T-cell (primary cell): ENCODE measurements around the gene DOCK6. TPM values are rescaled to one million over a fixed set of nuclear protein-coding genes. Genes with fewer than 3 reads are reported as not detected.

Experiments
- ATAC-seq, 4 experiments: fragments of 200-7000 bp in 3 of 4; fragments of 150-1000 bp in 1 of 4; cut with Tn5 transposase; replicated peaks in 1 of 4; 1 replicate in 3 of 4; 2 replicates in 1 of 4; pipeline ENCODE4 v1.10.0; 2021; ENCODE audit warnings: moderate library complexity in 3 of 4, mild to moderate bottlenecking in 2 of 4, moderate number of reproducible peaks in 1 of 4
- CTCF ChIA-PET, 2 donors: fragments of 300-600 bp; sonication (Branson Sonifier 250); formaldehyde crosslinking; loops; one replicate each; lab custom pipeline; 2022; ENCODE audit warnings: antibody characterized with exemption in 2 of 2; lab: Charles Lee
- POLR2A ChIA-PET, 2 donors: fragments of 300-600 bp; sonication (Branson Sonifier 250); formaldehyde crosslinking; loops; one replicate each; lab custom pipeline; 2022; ENCODE audit warnings: antibody characterized with exemption in 2 of 2; lab: Charles Lee
- DNase-seq, 35 experiments: peaks; one replicate each; pipeline versions ENCODE4 v3.0.0 to v3.0.0-alpha.2; 2013 to 2023
- H3K27ac ChIP-seq: one replicate; pipeline ENCODE4 v1.5.1; 2013; ENCODE audit warnings: low read length
- H3K27me3 ChIP-seq, 2 experiments: replicated peaks in 1 of 2; 1 replicate in 1 of 2; 2 replicates in 1 of 2; pipeline versions ENCODE4 v1.6.1 to v1.7.0; 2013; ENCODE audit warnings: low read length in 1 of 2, mixed read lengths in 1 of 2; ENCODE audit not compliant: control insufficient read depth in 2 of 2, insufficient read depth in 2 of 2; ENCODE audit errors: extremely low read depth in 1 of 2
- H3K36me3 ChIP-seq, 2 donors: 1 replicate in 1 of 2; 2 replicates in 1 of 2; pipeline versions ENCODE4 v1.6.1 to v1.7.0; 2013; ENCODE audit warnings: low read length in 1 of 2; ENCODE audit not compliant: control insufficient read depth in 2 of 2, insufficient read depth in 1 of 2; ENCODE audit errors: extremely low read depth in 1 of 2
- H3K4me1 ChIP-seq, 2 experiments: 1 replicate in 1 of 2; 2 replicates in 1 of 2; pipeline versions ENCODE4 v1.6.1 to v1.7.0; 2013; ENCODE audit warnings: low read length in 2 of 2, mixed read lengths in 1 of 2; ENCODE audit not compliant: insufficient read depth in 2 of 2, control insufficient read depth in 1 of 2; ENCODE audit errors: extremely low read depth in 1 of 2
- H3K4me3 ChIP-seq, 2 donors: 1 replicate in 1 of 2; 2 replicates in 1 of 2; pipeline versions ENCODE4 v1.5.1 to v1.7.0; 2013; ENCODE audit warnings: mild to moderate bottlenecking in 2 of 2, low read length in 1 of 2, moderate library complexity in 1 of 2; ENCODE audit not compliant: control insufficient read depth in 1 of 2; ENCODE audit errors: extremely low read depth in 1 of 2
- H3K9me3 ChIP-seq: 2 replicates; pipeline ENCODE4 v1.7.0; 2013
- H3K27ac Mint-ChIP-seq, 2 donors: one replicate each; pipeline ENCODE4 v1.8.0; 2020 to 2021; ENCODE audit warnings: mild to moderate bottlenecking in 2 of 2, mixed read lengths in 2 of 2
- H3K27me3 Mint-ChIP-seq, 2 donors: one replicate each; pipeline ENCODE4 v1.8.0; 2021 to 2022; ENCODE audit warnings: mixed read lengths in 2 of 2
- H3K36me3 Mint-ChIP-seq: one replicate; pipeline ENCODE4 v1.8.0; 2021; ENCODE audit warnings: mixed read lengths
- H3K4me1 Mint-ChIP-seq, 3 donors: one replicate each; pipeline ENCODE4 v1.8.0; 2020 to 2022; ENCODE audit warnings: mixed read lengths in 3 of 3, mild to moderate bottlenecking in 1 of 3
- H3K4me3 Mint-ChIP-seq, 3 donors: one replicate each; pipeline ENCODE4 v1.8.0; 2020 to 2022; ENCODE audit warnings: mild to moderate bottlenecking in 3 of 3, mixed read lengths in 3 of 3, moderate library complexity in 3 of 3
- H3K9me3 Mint-ChIP-seq, 3 donors: one replicate each; pipeline ENCODE4 v1.8.0; 2020 to 2022; ENCODE audit warnings: mixed read lengths in 3 of 3
- WGBS: methylation state at CpG from one replicate; pipeline ENCODE4 v1.1.5; 2013; ENCODE audit warnings: missing lambda C conversion rate; ENCODE audit not compliant: insufficient coverage; 5-methylcytosine and 5-hydroxymethylcytosine counted together
- total RNA-seq, 35 experiments: library from RNA in 6 of 35; stranded (reverse) in 6 of 35; fragments of 120-200 nt in 1 of 35; gene quantifications; one replicate each; pipeline versions ENCODE4 v1.2.1 to v1.2.4 and lab custom pipeline; 2013 to 2026

Gene DOCK6
- total RNA-seq, 5 donors from 2014 or later (not counting 1 experiment from before 2014, with no cell fraction given), result 0.78 to 1.8 (median 1.0) TPM

DNA sequence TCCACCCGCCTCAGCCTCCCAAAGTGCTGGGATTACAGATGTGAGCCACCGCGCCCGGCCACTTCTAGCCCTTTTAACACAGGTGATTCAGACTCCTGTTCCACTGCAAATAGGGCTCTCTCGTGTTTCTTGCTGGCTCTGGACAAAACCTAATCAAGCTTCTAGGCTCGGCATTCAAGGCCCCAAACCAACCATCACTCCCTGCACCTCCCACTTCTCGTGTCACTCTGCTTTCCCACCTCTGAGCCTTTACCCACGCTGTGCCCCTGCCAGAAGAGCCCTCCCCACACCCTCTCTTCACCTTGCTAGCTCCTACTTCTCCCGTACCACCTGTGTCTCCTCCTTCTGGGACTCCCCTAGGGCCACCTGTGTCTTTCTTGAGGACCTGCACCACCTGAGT lies 84.7 kb downstream of the DOCK6 start:
- DNase-seq (no peak), ATAC-seq (no peak)
- CTCF ChIA-PET, result no interaction called here
- POLR2A ChIA-PET, result no interaction called here
- H3K36me3 Mint-ChIP-seq, result no peaks in the 10 kb centered on the region
- H3K27me3 ChIP-seq, result peaks cover 0 to 9% of the 10 kb centered on the region in 2 experiments
- H3K4me3 Mint-ChIP-seq, result no peak overlapping the region
- no peaks in the 10 kb centered on the region for H3K9me3 ChIP-seq
- peaks cover 0 to 4% of the 10 kb centered on the region in 2 donors for H3K27me3 Mint-ChIP-seq
- 90% methylated on average over 9 of the region's 9 CpGs for WGBS
- no peak overlapping the region for H3K4me3 ChIP-seq
- no peak overlapping the region for H3K27ac ChIP-seq
- peaks cover 0 to 6% of the 10 kb centered on the region in 2 experiments for H3K4me1 ChIP-seq
- H3K27ac Mint-ChIP-seq, result no peak overlapping the region
- H3K9me3 Mint-ChIP-seq, result no peaks in the 10 kb centered on the region
- no peaks in the 10 kb centered on the region for H3K36me3 ChIP-seq
- peaks cover 0 to 10% (median 5%) of the 10 kb centered on the region in 3 donors for H3K4me1 Mint-ChIP-seq

- no peak overlapping the region for H3K4me3 ChIP-seq
- peaks cover 0 to 6% of the 10 kb centered on the region in 2 experiments for H3K4me1 ChIP-seq
- ATAC-seq, result no peak
- ChIA-PET POLR2A (no interaction called here), CTCF (no interaction called here)
- DNase-seq, result no peak
- WGBS, result 91% methylated on average over 13 of the region's 18 CpGs
- H3K36me3 Mint-ChIP-seq, result no peaks in the 10 kb centered on the region
- no peaks in the 10 kb centered on the region for H3K9me3 Mint-ChIP-seq
- no peak overlapping the region for H3K27ac Mint-ChIP-seq
- H3K4me1 Mint-ChIP-seq, result peaks cover 0 to 10% (median 5%) of the 10 kb centered on the region in 3 donors
- H3K36me3 ChIP-seq, result no peaks in the 10 kb centered on the region
- peaks cover 0 to 9% of the 10 kb centered on the region in 2 experiments for H3K27me3 ChIP-seq
- H3K27me3 Mint-ChIP-seq, result peaks cover 0 to 4% of the 10 kb centered on the region in 2 donors
- H3K27ac ChIP-seq, result no peak overlapping the region
- no peak overlapping the region for H3K4me3 Mint-ChIP-seq
- H3K9me3 ChIP-seq, result no peaks in the 10 kb centered on the region
Observed at GRCh38 chr19:11176466-11177193, 85.7 kb downstream of the DOCK6 start.

GRCh38 chr19:11175920-11176319 lies 86.4 kb downstream of the DOCK6 start:
- Mint-ChIP-seq H3K36me3 (no peaks in the 10 kb centered on the region), H3K4me1 (peaks cover 0 to 10% (median 5%) of the 10 kb centered on the region in 3 donors), H3K4me3 (no peak overlapping the region), H3K9me3 (no peaks in the 10 kb centered on the region), H3K27ac (no peak overlapping the region), H3K27me3 (peaks cover 0 to 4% of the 10 kb centered on the region in 2 donors)
- no peak overlapping the region for H3K27ac ChIP-seq
- no peak for ATAC-seq
- no peak for DNase-seq
- no peak overlapping the region for H3K4me3 ChIP-seq
- peaks cover 0 to 9% of the 10 kb centered on the region in 2 experiments for H3K27me3 ChIP-seq
- H3K4me1 ChIP-seq, result peaks cover 0 to 6% of the 10 kb centered on the region in 2 experiments
- H3K9me3 ChIP-seq, result no peaks in the 10 kb centered on the region
- WGBS, result 79% methylated on average over 4 of the region's 7 CpGs
- H3K36me3 ChIP-seq, result no peaks in the 10 kb centered on the region
- CTCF ChIA-PET, result no interaction called here
- POLR2A ChIA-PET, result no interaction called here

- no peak for ATAC-seq
- Mint-ChIP-seq H3K36me3 (no peaks in the 10 kb centered on the region), H3K4me3 (no peak overlapping the region), H3K9me3 (no peaks in the 10 kb centered on the region), H3K27me3 (peaks cover 0 to 2% of the 10 kb centered on the region in 2 donors), H3K4me1 (no peaks in the 10 kb centered on the region), H3K27ac (no peak overlapping the region)
- H3K36me3 ChIP-seq, result no peaks in the 10 kb centered on the region
- H3K4me3 ChIP-seq, result no peak overlapping the region
- WGBS, result 98% methylated on average over 22 of the region's 27 CpGs
- no peaks in the 10 kb centered on the region for H3K9me3 ChIP-seq
- ChIA-PET POLR2A (no interaction called here), CTCF (no interaction called here)
- no peak overlapping the region for H3K27ac ChIP-seq
- no peaks in the 10 kb centered on the region for H3K4me1 ChIP-seq
- no peak for DNase-seq
- peaks cover 0 to 13% of the 10 kb centered on the region in 2 experiments for H3K27me3 ChIP-seq
Observed at GRCh38 chr19:11174336-11174735, 88.0 kb downstream of the DOCK6 start.

- Histone ChIP-seq H3K9me3 (no peaks in the 10 kb centered on the region), H3K4me3 (no peak overlapping the region), H3K36me3 (no peaks in the 10 kb centered on the region), H3K4me1 (no peaks in the 10 kb centered on the region), H3K27me3 (peaks cover 0 to 10% of the 10 kb centered on the region in 2 experiments), H3K27ac (no peak overlapping the region)
- ChIA-PET CTCF (no interaction called here), POLR2A (no interaction called here)
- 40% methylated on average over 1 of the region's 8 CpGs for WGBS
- ATAC-seq, result no peak
- Mint-ChIP-seq H3K9me3 (no peaks in the 10 kb centered on the region), H3K4me1 (no peaks in the 10 kb centered on the region), H3K27me3 (peaks cover 0 to 2% of the 10 kb centered on the region in 2 donors), H3K36me3 (no peaks in the 10 kb centered on the region), H3K27ac (no peak overlapping the region), H3K4me3 (no peak overlapping the region)
- DNase-seq, result no peak
Observed at GRCh38 chr19:11173516-11174155, 88.7 kb downstream of the DOCK6 start.

DNA sequence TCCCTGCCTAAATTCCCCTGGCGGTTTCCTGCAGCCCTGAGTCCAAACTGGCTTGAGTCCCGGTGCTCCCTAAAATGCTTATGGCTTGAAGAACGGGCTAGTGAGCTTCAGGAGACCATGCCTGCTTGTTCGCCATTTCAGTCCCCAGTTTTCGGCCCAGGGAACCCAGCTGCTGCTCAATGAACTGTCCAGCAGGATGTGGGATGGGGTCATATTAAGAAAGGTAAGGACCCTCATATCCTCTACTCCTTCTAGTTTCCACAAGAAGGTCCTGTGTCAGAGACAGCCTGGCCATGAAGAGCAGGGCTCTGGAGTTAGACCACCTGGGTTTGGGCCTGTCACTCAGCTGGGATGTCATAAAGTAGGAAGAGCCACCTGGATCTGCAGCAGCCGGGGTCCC lies 89.7 kb downstream of the DOCK6 start:
- Mint-ChIP-seq H3K27me3 (no peaks in the 10 kb centered on the region), H3K27ac (no peak overlapping the region), H3K4me1 (no peaks in the 10 kb centered on the region), H3K36me3 (no peaks in the 10 kb centered on the region), H3K9me3 (no peaks in the 10 kb centered on the region), H3K4me3 (no peak overlapping the region)
- ATAC-seq, result no peak
- Histone ChIP-seq H3K27me3 (peaks cover 0 to 4% of the 10 kb centered on the region in 2 experiments), H3K4me3 (no peak overlapping the region), H3K4me1 (no peaks in the 10 kb centered on the region), H3K9me3 (no peaks in the 10 kb centered on the region), H3K36me3 (no peaks in the 10 kb centered on the region), H3K27ac (no peak overlapping the region)
- DNase-seq, result no peak
- CTCF ChIA-PET, result interaction anchor here in 1 of 2 donors (0.6 kb wide), 1 partner anchor 24 kb away, joined by 3 read pairs; no protein-coding TSS in a partner anchor
- POLR2A ChIA-PET, result no interaction called here
- WGBS, result 82% methylated on average over 5 of the region's 6 CpGs
